Hepatocyte (in vitro differentiated cells): ENCODE measurements around the gene THEMIS2. TPM values are rescaled to one million over a fixed set of nuclear protein-coding genes. Genes with fewer than 3 reads are reported as not detected.
"Not testable (repeated sequence)": the region's sequence is repeated elsewhere in the genome, so short reads cannot be mapped to it uniquely, and the experiment has no call there.

ENCODE experiments used
- DNase-seq: peaks from one replicate; pipeline ENCODE4 v3.0.0-alpha.2; 2016; ENCODE audit warnings: low spot score
- H2AFZ ChIP-seq: fragments of 200-600 bp; sonication (generic); 2 replicates; pipeline ENCODE4 v1.6.0; 2016; ENCODE audit warnings: antibody characterized with exemption, mild to moderate bottlenecking
- H3K27ac ChIP-seq: fragments of 200-600 bp; sonication (generic); 2 replicates; pipeline ENCODE4 v1.5.1; 2016; ENCODE audit warnings: mild to moderate bottlenecking
- H3K27me3 ChIP-seq: fragments of 200-600 bp; sonication (generic); 2 replicates; pipeline ENCODE4 v1.6.1; 2016
- H3K36me3 ChIP-seq: fragments of 200-600 bp; sonication (generic); replicated peaks from 2 replicates; pipeline ENCODE4 v1.5.1; 2016; ENCODE audit warnings: low read depth; ENCODE audit not compliant: insufficient read depth
- H3K4me1 ChIP-seq: fragments of 200-600 bp; sonication (generic); 2 replicates; pipeline ENCODE4 v1.5.1; 2016; ENCODE audit warnings: mild to moderate bottlenecking, moderate library complexity; ENCODE audit not compliant: insufficient read depth
- H3K4me2 ChIP-seq: fragments of 200-600 bp; sonication (generic); 2 replicates; pipeline ENCODE4 v1.6.0; 2016
- H3K4me3 ChIP-seq: fragments of 200-600 bp; sonication (generic); 2 replicates; pipeline ENCODE4 v1.5.1; 2016; ENCODE audit warnings: mild to moderate bottlenecking
- H3K79me2 ChIP-seq: fragments of 200-600 bp; sonication (generic); 2 replicates; pipeline ENCODE4 v1.6.0; 2017; ENCODE audit warnings: mild to moderate bottlenecking
- H3K9me2 ChIP-seq: fragments of 200-600 bp; sonication (generic); replicated peaks from 2 replicates; pipeline ENCODE4 v1.6.0; 2017; ENCODE audit warnings: mild to moderate bottlenecking; ENCODE audit not compliant: insufficient read depth
- H3K9me3 ChIP-seq: fragments of 200-600 bp; sonication (generic); 2 replicates; pipeline ENCODE4 v1.5.1; 2016; ENCODE audit warnings: low read depth, mild to moderate bottlenecking
- H4K20me1 ChIP-seq: fragments of 200-600 bp; sonication (generic); 2 replicates; pipeline ENCODE4 v1.6.0; 2016; ENCODE audit warnings: mild to moderate bottlenecking; ENCODE audit not compliant: insufficient read depth, poor library complexity, severe bottlenecking
- CTCF ChIP-seq: fragments of 200-600 bp; sonication (generic); IDR thresholded peaks from 2 replicates; pipeline ENCODE4 v1.5.1; 2016; ENCODE audit warnings: antibody characterized with exemption, mild to moderate bottlenecking; ENCODE audit not compliant: poor library complexity
- EZH2 ChIP-seq: fragments of 200-600 bp; sonication (generic); IDR thresholded peaks from 2 replicates; pipeline ENCODE4 v1.6.1; 2016; ENCODE audit warnings: antibody characterized with exemption, mild to moderate bottlenecking, borderline replicate concordance
- EZH2phosphoT487 ChIP-seq: fragments of 200-600 bp; sonication (generic); IDR thresholded peaks from one replicate; pipeline ENCODE4 v1.6.1; 2018; ENCODE audit warnings: antibody characterized with exemption, mild to moderate bottlenecking, low read depth, moderate library complexity; ENCODE audit not compliant: unreplicated experiment, severe bottlenecking
- WGBS: methylation state at CpG from one replicate; pipeline ENCODE4 v1.1.6; 2016; ENCODE audit warnings: low lambda C conversion rate; ENCODE audit errors: missing lambda C conversion rate; 5-methylcytosine and 5-hydroxymethylcytosine counted together
- polyA plus RNA-seq: library from polyadenylated mRNA; unstranded; fragments of >200 nt; fragmentation: Nextera tagmentation; extraction: Ambion mirVana; gene quantifications from 2 replicates; pipeline ENCODE4 v1.2.1, GENCODE V29; 2016
- total RNA-seq: library from RNA; depleted of rRNA; stranded (reverse); fragments of >200 nt; gene quantifications from 2 replicates; pipeline ENCODE4 v1.2.3, GENCODE V29; 2014

THEMIS2 gene
- total and polyA plus RNA-seq, 2 experiments from 2014 or later, result 1.2 TPM; not detected in 1

GRCh38 chr1:27855085-27855484 is 17.3 kb upstream of the THEMIS2 start:
- TF ChIP-seq CTCF (no peak), EZH2phosphoT487 (no peak), EZH2 (no peak)
- 93% methylated on average over 6 of the region's 6 CpGs for WGBS

DNA sequence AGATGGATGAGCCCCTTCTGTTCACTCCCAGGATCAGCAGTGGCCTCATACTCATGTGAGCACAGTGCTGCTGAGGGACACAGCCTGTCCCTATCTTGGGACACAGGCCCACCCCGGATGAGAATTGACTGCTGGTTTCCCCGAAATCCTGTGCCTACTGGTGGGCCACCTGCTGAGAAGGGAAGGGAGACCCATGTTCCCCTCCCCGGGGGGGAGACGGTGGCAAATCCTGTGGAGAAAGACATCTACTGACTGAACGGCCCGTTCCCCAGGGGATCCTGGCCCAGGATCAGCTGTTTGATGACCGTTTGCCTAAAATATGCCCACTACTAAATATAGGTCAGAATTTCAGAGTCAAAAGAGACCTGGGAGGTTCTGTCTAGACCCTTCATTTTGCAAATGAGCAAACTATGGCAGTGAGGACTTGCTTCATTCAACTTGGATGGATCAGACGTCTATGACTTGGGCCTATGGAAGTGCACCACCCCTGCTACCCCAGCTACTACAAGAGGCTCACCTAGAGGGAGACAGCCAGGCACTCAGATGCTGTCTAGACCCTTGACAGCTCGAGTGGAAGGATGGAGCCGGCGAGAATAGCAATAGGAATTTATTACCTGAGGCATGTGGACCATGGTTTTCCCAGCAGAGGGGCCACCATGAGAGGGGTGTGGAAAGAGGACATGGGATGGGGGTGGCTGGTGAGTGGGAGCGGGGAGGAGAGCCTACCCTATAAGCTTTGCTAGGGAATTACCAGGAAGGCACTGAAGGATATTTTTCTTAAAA is 15.6 kb upstream of the THEMIS2 start:
- Histone ChIP-seq H3K4me1 (no peaks in the 10 kb centered on the region), H3K4me3 (no peak overlapping the region), H3K4me2 (no peak overlapping the region), H3K9me2 (no peaks in the 10 kb centered on the region), H3K27ac (no peak overlapping the region), H3K79me2 (no peaks in the 10 kb centered on the region), H3K27me3 (no peaks in the 10 kb centered on the region), H3K9me3 (no peaks in the 10 kb centered on the region), H2AFZ (no peak overlapping the region), H3K36me3 (no peaks in the 10 kb centered on the region), H4K20me1 (no peaks in the 10 kb centered on the region)
- no peak for TF ChIP-seq EZH2
- TF ChIP-seq CTCF, result no peak
- TF ChIP-seq EZH2phosphoT487, result no peak
- DNase-seq, result no peak
- 84% methylated on average over 12 of the region's 12 CpGs for WGBS

More at GRCh38 chr1:27855085-27855484, 17.3 kb upstream of the THEMIS2 start:
- Histone ChIP-seq H3K27me3 (no peaks in the 10 kb centered on the region), H3K27ac (no peak overlapping the region), H3K4me2 (no peak overlapping the region), H3K79me2 (no peaks in the 10 kb centered on the region), H3K4me1 (no peaks in the 10 kb centered on the region), H4K20me1 (no peaks in the 10 kb centered on the region), H3K9me2 (no peaks in the 10 kb centered on the region), H3K9me3 (no peaks in the 10 kb centered on the region), H2AFZ (no peak overlapping the region), H3K36me3 (peaks cover 2% of the 10 kb centered on the region), H3K4me3 (no peak overlapping the region)
- no peak for DNase-seq

DNA sequence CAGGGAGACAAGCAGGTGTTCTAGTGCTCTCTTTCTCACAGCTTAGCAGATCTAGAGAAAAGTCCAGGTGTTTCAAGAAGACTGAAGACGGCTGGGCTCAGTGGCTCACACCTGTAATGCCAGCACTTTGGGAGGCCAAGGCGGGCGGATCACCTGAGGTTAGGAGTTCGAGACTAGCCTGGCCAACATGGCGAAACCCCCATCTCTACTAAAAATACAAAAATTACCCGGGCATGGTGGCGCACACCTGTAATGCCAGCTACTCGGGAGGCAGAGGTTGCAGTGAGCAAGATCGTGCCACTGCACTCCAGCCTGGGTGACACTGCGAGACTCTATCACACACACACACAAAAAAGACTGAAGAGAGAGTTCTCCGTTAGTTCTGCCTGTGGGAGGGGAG is 14.8 kb upstream of the THEMIS2 start:
- not testable (repeated sequence) for DNase-seq, H3K27me3 ChIP-seq, H3K4me2 ChIP-seq

DNA sequence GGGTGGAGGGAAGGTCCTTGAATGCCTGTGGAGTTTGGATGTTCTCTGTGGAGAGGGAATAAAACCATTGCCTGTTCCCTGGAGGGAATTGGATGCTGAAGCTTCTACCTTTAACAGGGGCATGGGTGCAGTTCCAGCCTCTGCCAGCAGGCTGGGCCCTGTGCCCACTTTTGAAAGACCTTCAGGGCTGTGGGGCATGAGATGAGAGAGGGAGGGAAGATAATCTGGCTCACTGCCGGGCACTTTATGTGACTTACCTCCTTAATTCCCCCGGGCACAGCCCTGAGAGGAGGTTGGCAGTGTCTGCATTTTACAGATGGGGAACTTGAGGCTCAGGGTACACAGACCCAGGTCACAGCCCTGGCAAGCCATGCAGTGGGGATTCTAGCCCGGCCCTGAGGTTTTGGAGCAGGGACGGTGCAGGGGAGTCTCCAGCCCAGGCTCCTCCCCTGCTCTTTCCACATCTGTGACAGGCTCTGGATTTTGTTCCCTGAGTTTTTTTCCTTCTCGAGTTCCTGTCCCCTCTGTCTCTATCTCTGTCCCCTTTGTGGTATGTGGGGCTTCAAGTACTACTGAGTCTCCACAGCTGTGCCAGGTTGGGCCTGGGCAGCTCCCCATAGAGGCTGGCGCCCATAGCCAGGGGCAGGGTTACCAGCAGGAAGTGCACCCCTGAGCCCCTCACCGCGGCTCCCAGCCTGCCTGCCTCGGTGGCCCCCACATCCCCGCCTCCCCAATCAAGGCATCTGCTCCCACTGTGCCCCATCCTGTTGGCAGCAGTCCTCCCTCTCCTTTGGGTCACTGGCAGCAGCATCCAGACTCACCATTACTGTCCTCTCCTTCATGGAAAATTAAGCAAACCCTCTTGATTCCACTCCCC is 14.0 kb upstream of the THEMIS2 start:
- Histone ChIP-seq H3K36me3 (no peaks in the 10 kb centered on the region), H3K4me3 (no peak overlapping the region), H3K27me3 (no peaks in the 10 kb centered on the region), H3K9me2 (no peaks in the 10 kb centered on the region), H3K27ac (no peak overlapping the region), H4K20me1 (no peaks in the 10 kb centered on the region), H3K9me3 (no peaks in the 10 kb centered on the region), H3K4me2 (peak overlapping the region; percentile 48), H3K79me2 (no peaks in the 10 kb centered on the region), H2AFZ (no peak overlapping the region), H3K4me1 (no peaks in the 10 kb centered on the region)
- peak; percentile 86 for DNase-seq
- TF ChIP-seq EZH2phosphoT487 (no peak), CTCF (peak; percentile 84)
- WGBS, result 50% methylated on average over 9 of the region's 10 CpGs

More for the DNA sequence above, 14.8 kb upstream of the THEMIS2 start:
- not testable (repeated sequence) for H3K27ac ChIP-seq, H3K4me1 ChIP-seq, H4K20me1 ChIP-seq, H3K36me3 ChIP-seq, H3K79me2 ChIP-seq, H3K9me2 ChIP-seq, H3K9me3 ChIP-seq, H3K4me3 ChIP-seq, H2AFZ ChIP-seq
- 90% methylated on average over 11 of the region's 11 CpGs for WGBS
